ENCODE measurements around the gene DCAF15. TPM values are rescaled to one million over a fixed set of nuclear protein-coding genes. Genes with fewer than 3 reads are reported as not detected.

Gene DCAF15
- total RNA-seq, 1 donor from 2014 or later = 71.9 TPM

Other genes with a start within 250 kb of the DCAF15 start
- 43.8 and 45.9 TPM in 2 replicates for gene MRI1, start 188.0 kb upstream of the DCAF15 start, total RNA-seq
- gene C19orf53, start 178.1 kb upstream of the DCAF15 start, total RNA-seq = 103 and 106 TPM in 2 replicates
- gene ZSWIM4, start 157.1 kb upstream of the DCAF15 start, total RNA-seq = 5.2 and 5.5 TPM in 2 replicates
- 0.70 TPM in 1 of 2 replicates, not detected in the other for gene NANOS3, start 75.4 kb upstream of the DCAF15 start, total RNA-seq
- 10.5 and 11.3 TPM in 2 replicates for gene BRME1, start 46.4 kb upstream of the DCAF15 start, total RNA-seq
- gene CC2D1A, start 46.3 kb upstream of the DCAF15 start, total RNA-seq = 35.7 and 37.2 TPM in 2 replicates
- 0.30 TPM in 1 of 2 replicates, not detected in the other for gene PODNL1, start 14.1 kb upstream of the DCAF15 start, total RNA-seq
- gene RFX1, start 53.8 kb downstream of the DCAF15 start, total RNA-seq = 16.1 and 16.2 TPM in 2 replicates
- gene RLN3, start 75.6 kb downstream of the DCAF15 start, total RNA-seq = not detected in 2 replicates
- 90.2 and 91.1 TPM in 2 replicates for gene IL27RA, start 79.3 kb downstream of the DCAF15 start, total RNA-seq
- 0.30 TPM in 1 of 2 replicates, not detected in the other for gene PALM3, start 109.6 kb downstream of the DCAF15 start, total RNA-seq
- gene MISP3, start 120.3 kb downstream of the DCAF15 start, total RNA-seq = 2.1 TPM in 2 replicates
- gene C19orf67, start 133.3 kb downstream of the DCAF15 start, total RNA-seq = 0.30 and 0.39 TPM in 2 replicates
- 103 and 104 TPM in 2 replicates for gene SAMD1, start 138.2 kb downstream of the DCAF15 start, total RNA-seq
- gene PRKACA, start 165.3 kb downstream of the DCAF15 start, total RNA-seq = 65.4 and 67.4 TPM in 2 replicates
- gene ASF1B, start 184.1 kb downstream of the DCAF15 start, total RNA-seq = 114 and 117 TPM in 2 replicates

Measured in T-helper 2 cell treated with Interferon-gamma antibody and Interleukin-4, amounts not matched to agents 100 ng/mL and 5 ng/mL, for 36 hours (primary cell).